K562 (cell line): Measurements from ENCODE around the gene KRTAP10-12. TPM values are rescaled to one million over a fixed set of nuclear protein-coding genes. Genes with fewer than 3 reads are reported as not detected.

Experiments used
- ATAC-seq: fragments of 200-7000 bp; cut with Tn5 transposase; 3 replicates; pipeline ENCODE4 v1.9.1; 2020; ENCODE audit warnings: moderate library complexity
- BruUV-seq: library from RNA; stranded (reverse); fragments of 400-500 nt; replicated peaks from 2 replicates; lab custom pipeline; 2021; lab: Mats Ljungman, UMichigan
- CTCF ChIA-PET: fragments of 300-600 bp; formaldehyde crosslinking; extraction: SDS; loops from one replicate; lab custom pipeline; 2021; ENCODE audit warnings: low intra/inter-chr PET ratio; lab: Yijun Ruan, JAX
- POLR2A ChIA-PET: fragments of 300-600, 350-650 bp; sonication (Branson Sonifier 250); formaldehyde crosslinking; extraction: SDS; loops from one replicate; lab custom pipeline; 2021; ENCODE audit warnings: antibody characterized with exemption, inconsistent platforms; lab: Yijun Ruan, JAX
- DNase-seq, 4 experiments: peaks; one replicate each; pipeline versions ENCODE4 v3.0.0 to v3.0.0-alpha.2; 2011 to 2018; ENCODE audit warnings: low spot score in 3 of 4, mixed read lengths in 3 of 4; ENCODE audit errors: extremely low read depth in 1 of 4
- FAIRE-seq: peaks from 2 replicates; lab custom pipeline; 2011; peaks lifted over from hg19 to GRCh38; lab: Jason Lieb, UNC
- H2AFZ ChIP-seq: 2 replicates; pipeline ENCODE4 v1.6.0; 2011; ENCODE audit warnings: low read depth, low read length, control low read depth, inconsistent platforms
- H3K27ac ChIP-seq: fragments of 200-600 bp; 3 replicates; pipeline ENCODE4 v1.8.0; 2011; ENCODE audit warnings: low read depth, mild to moderate bottlenecking, control low read depth, inconsistent platforms, low read length, moderate library complexity, mixed read lengths; ENCODE audit errors: extremely low read depth
- H3K27me3 ChIP-seq, 2 experiments: fragments of 300-600 bp in 1 of 2; 2 replicates in 1 of 2; 3 replicates in 1 of 2; pipeline versions ENCODE4 v1.6.0 to v1.8.0; 2011; ENCODE audit warnings: inconsistent platforms in 2 of 2, low read length in 2 of 2, mild to moderate bottlenecking in 1 of 2, mixed read lengths in 1 of 2, moderate library complexity in 1 of 2; ENCODE audit not compliant: control insufficient read depth in 2 of 2, insufficient read depth in 2 of 2
- H3K36me3 ChIP-seq: fragments of 300-600 bp; 3 replicates; pipeline ENCODE4 v1.8.0; 2011; ENCODE audit warnings: mild to moderate bottlenecking, low read length, inconsistent platforms; ENCODE audit not compliant: control insufficient read depth, insufficient read depth
- H3K4me1 ChIP-seq, 2 experiments: fragments of 200-600 bp in 1 of 2; replicated peaks in 1 of 2; 2 replicates in 1 of 2; 3 replicates in 1 of 2; pipeline versions ENCODE4 v1.5.1 to v1.8.0; 2011; ENCODE audit warnings: inconsistent platforms in 2 of 2, low read length in 2 of 2, mild to moderate bottlenecking in 1 of 2, mixed read lengths in 1 of 2, moderate library complexity in 1 of 2; ENCODE audit not compliant: control insufficient read depth in 2 of 2, insufficient read depth in 2 of 2
- H3K4me2 ChIP-seq: 2 replicates; pipeline ENCODE4 v1.6.1; 2011; ENCODE audit warnings: low read length, control low read depth, inconsistent platforms, mixed read lengths; ENCODE audit not compliant: insufficient read depth
- H3K4me3 ChIP-seq: fragments of 200-600 bp; sonication (generic), shearing (Covaris generic); 2 replicates; pipeline ENCODE4 v1.5.1; 2016; ENCODE audit warnings: control low read depth, inconsistent platforms
- H3K79me2 ChIP-seq: fragments of 200-600 bp; 3 replicates; pipeline ENCODE4 v1.8.0; 2011; ENCODE audit warnings: low read length, inconsistent platforms; ENCODE audit not compliant: control insufficient read depth, insufficient read depth
- H3K9ac ChIP-seq, 2 experiments: 2 replicates each; pipeline versions ENCODE4 v1.6.0 to v1.6.1; 2011; ENCODE audit warnings: low read depth in 2 of 2, low read length in 2 of 2, control low read depth in 1 of 2, inconsistent platforms in 1 of 2, mild to moderate bottlenecking in 1 of 2, mixed read lengths in 1 of 2; ENCODE audit not compliant: insufficient read depth in 1 of 2
- H3K9me1 ChIP-seq: one replicate; pipeline ENCODE4 v1.6.0; 2011; ENCODE audit warnings: inconsistent platforms, mild to moderate bottlenecking, low read length, moderate library complexity; ENCODE audit not compliant: control insufficient read depth, insufficient read depth
- H3K9me3 ChIP-seq: replicated peaks from 2 replicates; pipeline ENCODE4 v1.5.1; 2011; ENCODE audit warnings: low read depth, low read length, inconsistent platforms; ENCODE audit not compliant: control insufficient read depth, insufficient read depth
- H4K20me1 ChIP-seq: replicated peaks from 2 replicates; pipeline ENCODE4 v1.6.1; 2011; ENCODE audit warnings: low read length, inconsistent platforms, mixed read lengths; ENCODE audit not compliant: control insufficient read depth, insufficient read depth
- ARID4B ChIP-seq: sonication (generic); formaldehyde crosslinking; IDR thresholded peaks from 2 replicates; pipeline ENCODE4 v1.8.0; 2022; ENCODE audit warnings: mild to moderate bottlenecking, missing genetic modification reagents
- ARNT ChIP-seq, 2 experiments: fragments of 450-650 bp; IDR thresholded peaks; 2 replicates each; pipeline ENCODE4 v1.6.1; 2016; ENCODE audit warnings: mild to moderate bottlenecking in 1 of 2
- BHLHE40 ChIP-seq: IDR thresholded peaks from 2 replicates; pipeline ENCODE4 v1.6.1; 2011; ENCODE audit warnings: low read length, improper control_type of control experiment
- CBFB ChIP-seq: sonication (generic); formaldehyde crosslinking; IDR thresholded peaks from 2 replicates; pipeline ENCODE4 v1.4.0; 2020; ENCODE audit warnings: mild to moderate bottlenecking, missing genetic modification reagents
- ID3 ChIP-seq, 2 experiments: fragments of 250-450 bp in 1 of 2; fragments of 450-650 bp in 1 of 2; sonication (Bioruptor Pico) in 1 of 2; IDR thresholded peaks; 2 replicates each; pipeline versions ENCODE4 v1.6.1 to v1.8.0; 2016 to 2021; ENCODE audit warnings: mild to moderate bottlenecking in 2 of 2, moderate library complexity in 2 of 2, missing compliant biosample characterization in 1 of 2, missing genetic modification characterization in 1 of 2
- LCOR ChIP-seq: sonication (generic); formaldehyde crosslinking; IDR thresholded peaks from 2 replicates; pipeline ENCODE4 v1.8.0; 2022; ENCODE audit warnings: mild to moderate bottlenecking, missing genetic modification reagents
- POLR3G ChIP-seq: IDR thresholded peaks from 2 replicates; pipeline ENCODE4 v1.6.1; 2011; ENCODE audit not compliant: insufficient read length, insufficient replicate concordance; ENCODE audit errors: extremely low read depth
- RHOXF2B ChIP-seq: fragments of 250-450 bp; sonication (Bioruptor Pico); conservative IDR thresholded peaks from 2 replicates; pipeline ENCODE4 v1.5.1; 2021
- SIX5 ChIP-seq, 2 experiments: IDR thresholded peaks; 2 replicates each; pipeline ENCODE4 v1.6.1; 2011; ENCODE audit warnings: low read length in 2 of 2, borderline replicate concordance in 1 of 2, low read depth in 1 of 2, mild to moderate bottlenecking in 1 of 2, moderate library complexity in 1 of 2; ENCODE audit not compliant: insufficient read depth in 1 of 2
- ZNF354B ChIP-seq: fragments of 250-450 bp; sonication (Bioruptor Pico); IDR thresholded peaks from 2 replicates; pipeline ENCODE4 v1.4.0; 2020
- ZNF57 ChIP-seq: fragments of 450-650 bp; formaldehyde crosslinking; IDR thresholded peaks from 2 replicates; pipeline ENCODE4 v1.4.0; 2020; ENCODE audit warnings: mild to moderate bottlenecking, moderate library complexity
- WGBS: fragments of 100-300 bp; shearing (Covaris generic); methylation state at CpG from one replicate; pipeline ENCODE4 v1.1.6; 2016; ENCODE audit warnings: low coverage, mixed read lengths; ENCODE audit not compliant: insufficient coverage; ENCODE audit errors: missing lambda C conversion rate; 5-methylcytosine and 5-hydroxymethylcytosine counted together
- in situ Hi-C: fragments of 300-500 bp; cut with MboI; formaldehyde crosslinking; loops from 4 replicates; pipeline ENCODE4 v1.15.0; 2018; ENCODE audit warnings: inconsistent platforms, mixed read lengths
- intact Hi-C: fragments of 100-400 bp; cut with micrococcal nuclease; formaldehyde crosslinking; loops from 2 replicates; pipeline ENCODE4 v1.14.2; 2022
- polyA plus RNA-seq, 8 experiments: library from polyadenylated mRNA; depleted of rRNA in 4 of 8; stranded (reverse) in 5 of 8; unstranded in 3 of 8; fragments of >200 nt; fragmentation: Nextera tagmentation in 2 of 8; fragmentation: Illumina TruSeq in 1 of 8; extraction: Ambion mirVana in 2 of 8; extraction: Trizol in 1 of 8; gene quantifications; 2 replicates each; pipeline versions ENCODE4 v1.2.1 to v1.2.3, GENCODE V29; 2011 to 2014; ENCODE audit warnings: inconsistent platforms in 1 of 8, missing spikeins in 1 of 8
- total RNA-seq, 7 experiments: library from RNA; depleted of rRNA in 6 of 7; stranded (reverse); fragments of >200 nt in 6 of 7; fragmentation: Illumina TruSeq in 2 of 7; extraction: Trizol in 2 of 7; gene quantifications; 2 replicates each; pipeline versions ENCODE4 v1.2.1 to v1.2.3, GENCODE V29; 2011 to 2021; ENCODE audit warnings: low replicate concordance in 1 of 7

The KRTAP10-12 gene
- total and polyA plus RNA-seq, 9 of the 15 experiments (the other 6 are each of a cell fraction or from before 2014, with no cell fraction given) = not detected

GRCh38 chr21:44684077-44684476 lies 12.9 kb upstream of the KRTAP10-12 start:
- no peak overlapping the region for H3K27ac ChIP-seq
- BruUV-seq = no TSS peak
- no peak overlapping the region for H3K4me2 ChIP-seq
- CTCF ChIA-PET = no interaction called here
- H3K27me3 ChIP-seq = peaks cover 22 to 55% of the 10 kb centered on the region in 2 experiments
- H3K79me2 ChIP-seq = no peaks in the 10 kb centered on the region
- H3K9me1 ChIP-seq = no peaks in the 10 kb centered on the region
- WGBS = 0% methylated on average over 7 of the region's 7 CpGs
- ATAC-seq = no peak
- H4K20me1 ChIP-seq = 0 out of 2 replicates have a peak, but pooled peaks cover 6% of the 10 kb centered on the region
- POLR2A ChIA-PET = interaction anchor here (1.4 kb wide), 1 partner anchor 12 kb away, joined by 4 read pairs; no protein-coding TSS in a partner anchor
- no peak for FAIRE-seq
- no peak for DNase-seq
- TF ChIP-seq ZNF354B (no peak), CBFB (CRISPR knock-in tag) (no peak)
- in situ Hi-C loops = no loop called here
- no peak overlapping the region for H2AFZ ChIP-seq
- intact Hi-C loops = no loop called here
- H3K9ac ChIP-seq = no peak overlapping the region
- no peaks in the 10 kb centered on the region for H3K9me3 ChIP-seq
- H3K4me1 ChIP-seq = peaks cover 0 to 6% of the 10 kb centered on the region in 2 experiments; a peak in 2 of 5 replicates
- H3K4me3 ChIP-seq = no peak overlapping the region
- no peaks in the 10 kb centered on the region for H3K36me3 ChIP-seq

DNA sequence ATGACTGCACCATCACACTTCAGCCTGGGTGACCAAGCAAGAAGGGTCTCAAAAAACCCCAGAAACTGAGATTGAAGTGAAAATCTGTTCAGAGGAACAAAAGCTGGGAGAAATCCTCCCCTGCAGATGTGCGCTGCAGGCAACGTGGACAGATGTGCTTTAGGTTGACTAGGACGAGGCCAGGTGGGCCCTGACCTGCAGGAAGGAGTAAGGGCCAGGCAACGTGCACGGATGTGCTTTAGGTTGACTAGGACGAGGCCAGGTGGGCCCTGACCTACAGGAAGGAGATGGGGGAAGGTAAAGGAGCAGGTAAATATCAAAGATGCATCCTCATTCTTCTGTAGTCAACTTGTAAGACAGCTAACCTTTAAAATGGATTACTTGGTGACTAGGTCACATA lies 12.5 kb upstream of the KRTAP10-12 start:
- 0% methylated on average over 6 of the region's 6 CpGs for WGBS
- FAIRE-seq = no peak
- no peak overlapping the region for H3K9ac ChIP-seq
- H3K4me1 ChIP-seq = peaks cover 0 to 6% of the 10 kb centered on the region in 2 experiments; a peak in 2 of 5 replicates
- H3K27me3 ChIP-seq = peaks cover 22 to 57% of the 10 kb centered on the region in 2 experiments
- no peak overlapping the region for H2AFZ ChIP-seq
- ATAC-seq = no peak
- no TSS peak for BruUV-seq
- no peak for DNase-seq
- CTCF ChIA-PET = no interaction called here
- no peak overlapping the region for H3K27ac ChIP-seq
- intact Hi-C loops = no loop called here
- 0 out of 2 replicates have a peak, but pooled peaks cover 6% of the 10 kb centered on the region for H4K20me1 ChIP-seq
- no peaks in the 10 kb centered on the region for H3K9me1 ChIP-seq
- no peaks in the 10 kb centered on the region for H3K79me2 ChIP-seq
- no peaks in the 10 kb centered on the region for H3K36me3 ChIP-seq
- H3K4me3 ChIP-seq = no peak overlapping the region
- POLR2A ChIA-PET = interaction anchor here (1.4 kb wide), 1 partner anchor 12 kb away, joined by 4 read pairs; no protein-coding TSS in a partner anchor
- in situ Hi-C loops = no loop called here
- H3K9me3 ChIP-seq = no peaks in the 10 kb centered on the region
- no peak overlapping the region for H3K4me2 ChIP-seq
- TF ChIP-seq LCOR = no peak
- TF ChIP-seq ZNF57 (CRISPR knock-in tag) = no peak
- TF ChIP-seq BHLHE40 = no peak
- no peak for TF ChIP-seq ARID4B (CRISPR knock-in tag)
- no peak for TF ChIP-seq ID3 (CRISPR knock-in tag; IDR thresholded peaks at IDR 0.05)
- TF ChIP-seq ID3 (tag; IDR thresholded peaks at IDR 0.05) = no peak
- TF ChIP-seq RHOXF2B (CRISPR knock-in tag) = no peak
- no peak for TF ChIP-seq SIX5 (IDR thresholded peaks at IDR 0.05; ENCODE audit: borderline replicate concordance in 1 of 2, insufficient read depth in 1 of 2, low read depth in 1 of 2, low read length in 2 of 2)
- TF ChIP-seq POLR3G = no peak
- TF ChIP-seq ARNT (IDR thresholded peaks at IDR 0.05) = no peak
